GM19372 (cell line): ENCODE data around the gene FLRT1.

Source experiments
- ATAC-seq: cut with Tn5 transposase; IDR thresholded peaks from one replicate; pipeline ENCODE4 v1.9.1; 2021; ENCODE audit warnings: mild to moderate bottlenecking, low read depth, moderate library complexity; ENCODE audit not compliant: unreplicated experiment

FLRT1 gene

DNA sequence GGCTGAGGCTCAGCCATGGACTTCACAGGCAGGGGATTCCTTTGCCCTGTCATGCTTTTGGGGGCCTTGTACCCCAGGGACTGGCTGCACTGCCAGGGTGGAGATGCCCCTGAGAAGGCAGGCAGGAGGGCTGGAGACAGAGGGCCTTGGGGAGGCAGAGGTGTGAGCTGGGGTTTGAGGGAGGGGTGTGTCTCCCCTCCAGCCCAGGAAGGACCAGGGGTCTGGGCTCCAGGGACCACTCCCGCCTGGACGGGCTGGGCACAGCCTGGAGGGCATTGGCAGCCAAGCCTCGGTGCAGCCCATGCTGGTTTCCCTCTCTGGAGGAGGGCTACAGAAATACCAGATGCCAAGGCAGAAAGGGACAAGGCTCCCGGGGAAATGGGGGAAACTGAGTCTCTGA is 30.0 kb upstream of the FLRT1 start:
- ATAC-seq, result no peak

DNA sequence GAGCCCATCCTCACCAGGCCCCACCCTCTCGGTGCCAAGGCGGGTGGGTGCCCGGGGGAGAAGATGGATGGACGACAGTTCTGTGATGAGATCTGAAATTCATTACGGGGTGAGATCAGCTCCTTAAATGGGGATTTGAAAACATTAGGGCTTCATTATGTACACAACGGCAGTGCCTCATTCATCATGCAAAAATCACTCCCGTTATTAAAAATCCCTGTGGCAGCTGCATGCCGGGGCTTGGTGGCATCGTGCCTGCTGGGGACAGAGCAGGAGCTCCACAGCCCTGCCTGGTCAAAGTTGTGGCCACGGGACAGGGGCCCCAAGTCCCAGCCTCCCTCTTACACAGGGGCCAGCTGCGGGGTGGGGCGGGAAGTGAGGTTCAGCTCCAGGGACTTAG is 29.3 kb upstream of the FLRT1 start:
- no peak for ATAC-seq

DNA sequence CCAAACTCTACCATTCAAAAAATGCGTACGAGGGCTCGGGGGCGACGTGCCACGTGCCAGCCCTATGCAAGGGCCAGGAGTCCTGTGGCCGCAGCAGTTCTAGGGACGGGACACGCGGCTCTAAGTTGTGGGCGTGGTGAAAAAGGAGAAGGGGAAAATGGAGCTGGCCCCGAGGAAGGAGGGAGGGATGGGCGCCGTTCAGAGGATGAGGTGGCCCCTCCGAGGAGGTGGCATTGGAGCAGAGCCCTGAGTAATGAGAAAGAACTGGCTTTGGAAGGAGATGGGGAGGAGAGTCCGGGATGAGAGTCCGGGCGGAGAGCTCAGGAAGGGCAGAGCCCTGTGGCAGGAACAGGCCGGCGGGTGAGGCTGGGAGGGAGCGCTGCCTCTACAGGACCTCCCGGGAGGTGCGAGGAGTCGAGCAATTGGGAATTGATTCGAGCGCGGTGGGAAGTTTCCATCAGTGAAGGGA is 28.5 kb upstream of the FLRT1 start:
- ATAC-seq, result no peak

DNA sequence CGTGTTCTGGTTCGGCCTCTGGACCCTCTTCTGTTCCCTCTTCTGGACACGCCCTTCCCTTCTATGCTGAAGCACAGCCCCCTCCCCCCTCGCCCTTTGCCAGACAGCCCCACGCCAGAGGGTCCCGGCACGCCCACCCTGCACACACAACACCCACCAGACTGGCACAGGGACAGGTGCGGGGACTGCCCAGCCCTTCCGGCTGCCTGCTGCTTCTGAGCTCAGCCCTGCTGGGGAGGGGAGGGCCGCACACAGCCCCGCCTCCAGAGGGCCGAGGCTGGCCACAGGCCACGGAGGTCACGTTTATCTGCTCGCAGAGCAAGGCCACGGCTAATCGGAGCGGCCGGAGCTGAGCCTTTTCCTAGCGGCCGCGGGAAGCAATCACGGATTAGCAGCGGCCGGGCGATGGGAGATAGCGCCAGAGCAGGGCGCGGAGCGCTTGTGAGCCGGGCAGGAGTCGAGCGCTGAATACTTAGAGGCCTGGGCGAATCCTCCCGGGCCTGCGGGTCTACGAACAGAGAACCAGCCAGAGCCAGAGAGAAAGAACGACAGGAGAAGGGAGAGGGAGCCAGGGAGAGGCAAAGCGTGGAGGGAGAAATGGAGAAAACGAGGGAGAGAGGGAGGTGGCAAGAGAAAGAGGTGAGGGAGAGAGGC is 28.0 kb upstream of the FLRT1 start:
- ATAC-seq, result no peak

- no peak for ATAC-seq
Observed at GRCh38 chr11:64008283-64008913, 27.3 kb upstream of the FLRT1 start.

- no peak for ATAC-seq
Observed at GRCh38 chr11:64008914-64009633, 26.7 kb upstream of the FLRT1 start.

DNA sequence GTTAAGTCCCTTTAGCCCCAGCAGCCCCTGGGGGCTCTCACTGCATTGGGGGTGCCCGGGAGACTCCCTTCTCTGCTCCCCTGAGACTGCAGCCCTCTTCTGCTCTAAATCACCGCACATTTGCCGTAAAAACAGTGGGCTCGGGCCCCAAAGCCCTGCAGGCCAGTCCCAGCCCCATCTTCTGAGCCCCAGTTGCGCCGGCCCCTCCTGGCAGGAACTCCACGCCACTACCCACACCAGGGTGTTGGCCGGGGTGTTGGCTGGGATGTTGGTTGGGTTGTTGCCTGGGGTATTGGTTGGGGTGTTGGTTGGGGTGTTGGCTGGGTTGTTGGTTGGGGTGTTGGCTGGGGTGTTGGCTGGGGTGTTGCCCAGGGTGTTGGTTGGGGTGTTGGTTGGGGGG is 26.0 kb upstream of the FLRT1 start:
- no peak for ATAC-seq

DNA sequence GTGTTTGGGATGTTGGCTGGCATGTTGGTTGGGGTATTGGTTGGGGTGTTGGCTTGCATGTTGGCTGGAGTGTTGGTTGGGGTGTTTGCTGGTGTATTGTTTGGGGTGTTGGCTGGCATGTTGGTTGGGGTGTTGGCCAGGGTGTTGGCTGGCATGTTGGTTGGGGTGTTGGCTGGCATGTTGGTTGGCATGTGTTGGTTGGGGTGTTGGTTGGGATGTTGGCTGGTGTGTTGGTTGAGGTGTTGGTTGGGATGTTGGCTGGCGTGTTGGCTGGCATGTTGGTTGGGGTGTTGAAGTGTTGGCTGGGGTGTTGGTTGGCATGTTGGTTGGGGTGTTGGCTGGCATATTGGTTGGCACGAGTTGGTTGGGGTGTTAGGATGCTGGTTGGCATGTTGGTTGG is 24.9 kb upstream of the FLRT1 start:
- no peak for ATAC-seq

DNA sequence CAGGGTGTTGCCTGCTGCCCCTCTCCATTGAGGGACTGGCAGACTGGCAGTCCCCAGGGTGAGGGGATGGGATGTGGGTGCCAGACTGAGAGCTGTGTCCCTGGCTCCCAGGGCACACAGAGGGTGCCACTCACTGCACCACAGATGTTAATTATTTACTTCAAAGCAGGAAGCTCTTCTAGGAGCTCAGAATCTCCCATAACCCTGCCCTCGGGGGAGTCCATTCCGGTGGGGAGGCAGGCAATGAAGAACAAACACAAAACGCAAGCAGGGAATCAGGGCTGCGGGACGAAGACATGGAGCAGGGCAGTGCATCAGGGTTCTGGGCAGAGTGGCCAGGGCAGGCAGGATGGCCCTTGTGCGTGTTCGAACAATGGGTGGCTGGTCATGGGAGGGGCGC is 24.4 kb upstream of the FLRT1 start:
- no peak for ATAC-seq

DNA sequence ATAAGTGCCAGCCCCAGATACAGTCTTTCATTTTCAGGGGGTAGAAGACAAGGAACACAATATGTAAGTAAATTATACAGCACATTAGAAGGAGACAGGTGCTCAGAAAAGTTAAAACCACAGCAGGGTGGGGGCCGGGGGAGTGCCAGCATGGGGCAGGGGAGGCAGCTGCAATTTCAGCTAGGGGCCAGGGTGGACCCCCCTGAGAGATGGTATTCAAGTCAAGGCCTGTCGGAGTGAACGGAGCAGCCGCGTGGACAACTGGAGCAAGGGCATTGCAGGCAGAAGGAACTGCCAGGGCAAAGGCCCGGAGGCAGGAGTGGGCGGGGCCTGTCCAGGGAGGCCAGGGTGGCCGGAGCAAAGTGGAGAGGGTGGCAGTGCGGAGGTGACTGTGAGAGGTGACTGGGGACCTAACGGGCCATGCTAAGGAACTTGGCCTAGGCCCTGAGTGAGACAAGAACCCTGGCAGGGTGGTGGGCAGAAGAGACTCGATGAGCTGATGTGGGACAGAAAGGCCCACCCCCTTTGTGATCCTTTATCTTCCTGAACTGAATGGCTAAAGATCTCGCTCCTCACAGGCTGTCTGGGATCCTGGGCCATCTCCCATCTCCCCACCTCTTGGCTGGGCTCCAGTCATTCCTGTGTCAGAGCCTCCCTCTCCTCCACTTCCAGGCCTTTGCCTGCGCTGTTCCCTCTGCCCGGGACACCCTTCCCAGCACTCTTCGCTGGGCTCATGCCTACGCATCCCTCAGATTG is 22.4 kb upstream of the FLRT1 start:
- no peak for ATAC-seq

DNA sequence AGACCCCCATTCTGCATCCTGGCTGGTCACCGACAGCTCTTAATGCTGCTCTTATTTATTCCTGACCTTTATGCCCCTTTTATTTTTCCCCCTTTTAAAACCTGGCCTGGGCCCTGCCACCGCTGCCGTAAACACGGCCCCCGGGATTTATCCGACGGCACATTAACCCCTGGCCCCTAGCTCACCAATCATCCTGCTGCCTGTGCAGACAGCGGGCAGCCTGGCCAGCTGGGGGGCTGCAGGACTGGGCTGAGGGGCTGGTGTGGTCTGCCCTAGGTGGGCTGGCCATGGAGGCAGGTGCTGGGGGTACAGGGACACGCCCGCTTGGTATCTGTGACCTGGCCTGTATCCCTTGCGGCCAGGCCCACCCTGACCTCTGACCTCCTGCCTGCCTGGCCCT is 21.4 kb upstream of the FLRT1 start:
- no peak for ATAC-seq

- ATAC-seq, result no peak
Observed at GRCh38 chr11:64015510-64015909, 20.2 kb upstream of the FLRT1 start.

GRCh38 chr11:64015935-64016845 is 19.5 kb upstream of the FLRT1 start:
- no peak for ATAC-seq

- no peak for ATAC-seq
Observed at GRCh38 chr11:64017945-64018224, 17.8 kb upstream of the FLRT1 start.

DNA sequence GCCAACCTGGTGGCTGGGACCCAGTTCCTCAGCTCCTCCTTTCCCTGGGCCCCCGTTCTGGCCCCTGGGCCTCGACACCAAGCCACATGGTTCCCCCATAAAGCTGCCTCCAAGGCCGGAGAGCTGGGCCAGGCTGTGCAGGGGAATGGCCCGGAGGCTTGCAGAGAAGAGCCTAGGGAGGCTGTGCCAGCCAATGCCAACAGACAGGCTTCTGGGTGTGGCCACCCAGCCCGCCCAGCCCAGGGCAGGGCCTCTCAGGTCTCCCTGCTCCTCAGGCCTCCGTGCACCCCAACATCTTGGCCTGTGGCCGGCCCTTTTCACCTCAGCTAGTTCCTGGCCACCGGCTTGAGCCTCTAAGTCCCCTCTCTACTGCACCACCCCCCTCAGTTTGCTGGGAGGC is 17.4 kb upstream of the FLRT1 start:
- ATAC-seq, result no peak

- ATAC-seq, result no peak
Observed at GRCh38 chr11:64019106-64020037, 16.4 kb upstream of the FLRT1 start.

GRCh38 chr11:64020976-64021756 is 14.6 kb upstream of the FLRT1 start:
- no peak for ATAC-seq

GRCh38 chr11:64021757-64022093 is 14.0 kb upstream of the FLRT1 start:
- ATAC-seq, result no peak
